Esophagus (tissue), 2 donors: ENCODE measurements around the gene MAP7. TPM values are rescaled to one million over a fixed set of nuclear protein-coding genes. Genes with fewer than 3 reads are reported as not detected.
"Not testable (repeated sequence)": the region's sequence is repeated elsewhere in the genome, so short reads cannot be mapped to it uniquely, and the experiment has no call there.

ENCODE experiments used
- H3K27ac ChIP-seq, 2 donors: one replicate each; pipeline ENCODE4 v1.5.1; 2013; ENCODE audit warnings: low read depth in 2 of 2, mild to moderate bottlenecking in 2 of 2, inconsistent platforms in 1 of 2, low read length in 1 of 2, moderate library complexity in 1 of 2
- H3K27me3 ChIP-seq, 2 donors: one replicate each; pipeline ENCODE4 v1.6.1; 2013; ENCODE audit warnings: low read length in 2 of 2, control low read depth in 1 of 2, mild to moderate bottlenecking in 1 of 2; ENCODE audit not compliant: insufficient read depth in 2 of 2, control insufficient read depth in 1 of 2
- H3K36me3 ChIP-seq, 2 donors: one replicate each; pipeline ENCODE4 v1.6.1; 2013; ENCODE audit warnings: low read length in 1 of 2; ENCODE audit not compliant: control insufficient read depth in 2 of 2, insufficient read depth in 2 of 2
- H3K4me1 ChIP-seq, 2 donors: one replicate each; pipeline ENCODE4 v1.6.1; 2013; ENCODE audit warnings: low read length in 1 of 2; ENCODE audit not compliant: control insufficient read depth in 2 of 2, insufficient read depth in 2 of 2
- H3K4me3 ChIP-seq, 2 donors: one replicate each; pipeline ENCODE4 v1.5.1; 2013; ENCODE audit warnings: low read length in 2 of 2, mild to moderate bottlenecking in 2 of 2, low read depth in 1 of 2, moderate library complexity in 1 of 2
- H3K9me3 ChIP-seq, 2 donors: one replicate each; pipeline ENCODE4 v1.6.1; 2013; ENCODE audit warnings: mild to moderate bottlenecking in 2 of 2, low read depth in 1 of 2, low read length in 1 of 2, moderate library complexity in 1 of 2; ENCODE audit not compliant: control insufficient read depth in 2 of 2, insufficient read depth in 1 of 2
- WGBS, 2 donors: extraction: QIAGEN DNeasy Blood & Tissue Kit; methylation state at CpG; one replicate each; pipeline ENCODE4 v1.1.7; 2013; 5-methylcytosine and 5-hydroxymethylcytosine counted together
- polyA plus RNA-seq, 2 donors: library from polyadenylated mRNA; stranded (reverse); fragments of 200-250 nt; gene quantifications; one replicate each; pipeline ENCODE4 v1.2.3, GENCODE V29; 2013
- donor health status: healthy with polysubstance abuse.
- donor health status: Bipolar disorder and iron deficiency.

Gene MAP7
- polyA plus RNA-seq, 2 donors: 13.4 to 15.1 TPM

DNA sequence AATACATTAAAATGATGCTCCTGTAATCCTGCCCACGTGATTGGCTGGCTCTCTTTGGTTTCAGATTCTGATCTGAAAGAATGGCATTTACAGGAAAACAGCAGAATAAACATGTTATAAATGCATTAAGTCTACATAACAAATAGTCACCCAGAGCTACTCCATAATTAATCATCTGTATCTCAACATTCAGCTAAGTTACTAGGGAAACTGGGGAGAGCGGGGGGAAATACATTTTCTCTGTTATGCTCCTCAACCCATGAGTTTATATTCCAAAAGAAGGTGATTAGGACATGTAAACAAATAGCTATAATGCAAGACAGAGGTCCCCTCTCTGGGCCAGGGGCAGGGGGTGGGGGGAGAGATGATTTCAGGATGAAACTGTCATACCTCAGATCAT is 58.5 kb downstream of the MAP7 start:
- Histone ChIP-seq H3K27me3 (no peaks in the 10 kb centered on the region), H3K36me3 (no peaks in the 10 kb centered on the region), H3K4me3 (no peak overlapping the region), H3K4me1 (no peaks in the 10 kb centered on the region), H3K27ac (no peak overlapping the region), H3K9me3 (no peaks in the 10 kb centered on the region)
- 69% methylated on average over 2 of the region's 2 CpGs for WGBS, 2 donors

DNA sequence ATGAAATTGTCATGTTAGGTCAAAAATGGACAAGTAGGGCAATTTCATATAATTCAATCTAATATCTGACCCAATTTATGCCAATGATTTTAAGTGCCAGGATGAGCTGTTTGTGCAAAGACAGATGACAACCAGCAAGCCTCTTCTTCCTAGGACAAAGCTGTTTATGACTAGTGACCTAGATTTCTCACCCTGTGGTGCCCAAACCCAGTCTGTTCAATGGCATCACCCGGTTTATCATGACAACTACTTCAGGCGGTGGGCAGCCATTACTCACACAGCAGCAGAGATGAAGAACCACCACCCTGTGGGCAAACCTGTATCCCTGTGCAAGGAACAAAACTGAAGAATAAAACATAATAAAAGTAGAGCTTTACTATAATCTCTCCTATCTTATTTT is 59.0 kb downstream of the MAP7 start:
- H3K9me3 ChIP-seq: no peaks in the 10 kb centered on the region
- H3K27ac ChIP-seq: no peak overlapping the region
- no peaks in the 10 kb centered on the region for H3K27me3 ChIP-seq
- no peak overlapping the region for H3K4me3 ChIP-seq
- H3K4me1 ChIP-seq: no peaks in the 10 kb centered on the region
- H3K36me3 ChIP-seq: no peaks in the 10 kb centered on the region
- 81 to 85% methylated on average over 2 of the region's 2 CpGs for WGBS, 2 donors

DNA sequence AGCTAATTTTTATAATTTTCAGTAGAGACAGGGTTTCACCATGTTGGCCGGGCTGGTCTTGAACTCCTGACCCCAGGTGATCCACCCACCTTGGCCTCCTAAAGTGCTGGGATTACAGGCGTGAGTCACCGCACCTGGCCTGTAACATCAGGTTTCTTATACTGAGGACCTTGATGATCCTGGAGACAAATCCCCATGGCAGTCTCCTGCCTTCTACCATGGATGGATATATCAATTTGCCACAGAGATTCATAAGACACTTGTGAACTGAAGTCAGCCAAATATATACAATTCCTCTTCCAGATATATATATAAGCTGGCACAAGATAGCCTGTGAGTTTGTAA is 60.6 kb downstream of the MAP7 start:
- 45 to 56% methylated on average over 3 of the region's 3 CpGs for WGBS, 2 donors
- H3K4me3 ChIP-seq, H3K36me3 ChIP-seq, H3K9me3 ChIP-seq, H3K27me3 ChIP-seq, H3K4me1 ChIP-seq, H3K27ac ChIP-seq: not testable (repeated sequence)

DNA sequence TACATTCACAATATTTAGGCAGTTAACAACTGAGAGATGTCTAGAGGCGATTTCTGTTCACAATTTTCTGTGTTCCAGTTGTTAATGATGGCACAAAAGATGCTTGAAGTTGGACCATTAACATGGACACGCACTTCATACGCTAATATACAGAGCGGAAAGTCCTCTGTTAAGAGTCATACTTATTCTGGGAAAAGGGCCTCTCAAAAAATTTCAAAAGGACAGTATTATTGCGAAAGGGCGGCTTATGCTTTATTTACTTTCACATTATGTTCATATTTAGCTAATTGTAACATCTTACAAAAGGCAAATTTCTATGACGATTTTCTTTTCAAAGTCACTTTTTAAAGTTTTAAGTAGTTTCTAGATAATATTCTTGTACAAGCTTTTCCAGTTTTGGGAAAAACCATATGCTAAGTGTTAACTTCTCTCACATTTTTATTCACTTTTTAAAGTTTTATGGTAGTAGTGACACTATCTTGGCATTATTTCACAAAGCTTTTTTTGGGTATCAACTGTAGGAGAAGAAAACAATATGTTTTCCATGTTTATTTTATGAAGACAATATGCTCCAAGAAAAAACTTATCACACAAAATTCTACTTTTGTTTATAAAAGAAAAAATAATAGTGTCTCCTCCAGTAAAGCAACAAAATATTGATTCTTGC is 62.3 kb downstream of the MAP7 start:
- H3K27ac ChIP-seq: no peak overlapping the region
- H3K36me3 ChIP-seq: no peaks in the 10 kb centered on the region
- no peaks in the 10 kb centered on the region for H3K27me3 ChIP-seq
- WGBS, 2 donors: 71 to 83% methylated on average over 7 of the region's 7 CpGs
- no peaks in the 10 kb centered on the region for H3K4me1 ChIP-seq
- no peak overlapping the region for H3K4me3 ChIP-seq
- H3K9me3 ChIP-seq: no peaks in the 10 kb centered on the region

DNA sequence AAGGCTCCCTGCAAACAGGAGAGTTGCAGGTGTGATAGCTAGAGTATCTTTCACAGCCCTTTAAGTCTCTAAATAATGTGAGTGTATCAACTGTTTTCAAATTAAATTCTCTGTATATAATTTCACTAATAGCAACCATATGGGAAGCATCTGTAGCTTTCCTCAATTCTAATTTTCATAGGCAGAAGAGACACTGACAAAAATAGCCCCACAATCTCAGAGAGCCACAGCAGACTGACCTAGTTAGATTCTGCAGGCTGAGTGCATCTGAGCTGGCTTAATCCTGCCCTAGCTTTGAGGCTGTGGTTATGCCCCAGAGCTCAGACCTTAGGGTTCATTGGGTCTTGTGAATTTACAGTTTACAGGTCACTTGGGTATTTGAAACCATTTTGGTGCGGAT is 63.9 kb downstream of the MAP7 start:
- Histone ChIP-seq H3K4me3 (no peak overlapping the region), H3K27ac (no peak overlapping the region), H3K9me3 (no peaks in the 10 kb centered on the region), H3K27me3 (no peaks in the 10 kb centered on the region), H3K36me3 (no peaks in the 10 kb centered on the region), H3K4me1 (no peaks in the 10 kb centered on the region)
- WGBS, 2 donors: 85 to 90% methylated on average over 1 of the region's 1 CpG

DNA sequence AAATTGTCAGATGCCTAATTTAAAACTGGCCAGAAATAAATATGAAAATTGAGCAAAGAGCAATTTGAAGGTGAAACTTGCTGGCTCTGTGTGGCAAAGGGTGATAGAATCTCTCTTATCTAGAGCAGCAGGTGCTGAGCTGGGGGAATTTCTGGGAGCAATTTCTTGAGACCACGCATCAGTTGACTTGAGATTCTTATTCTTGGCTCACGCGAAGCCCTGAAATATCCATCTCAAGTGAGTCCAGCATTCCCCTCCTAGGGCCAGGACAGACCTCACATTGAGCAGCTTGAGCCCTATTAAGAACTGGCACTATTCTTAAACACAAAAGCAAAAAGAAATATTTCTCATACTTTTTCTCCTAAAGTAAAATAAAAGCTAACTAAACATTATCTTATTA is 66.3 kb downstream of the MAP7 start:
- H3K4me3 ChIP-seq: no peak overlapping the region
- no peaks in the 10 kb centered on the region for H3K27me3 ChIP-seq
- WGBS, 2 donors: 81 to 85% methylated on average over 3 of the region's 3 CpGs
- H3K27ac ChIP-seq: no peak overlapping the region
- no peaks in the 10 kb centered on the region for H3K36me3 ChIP-seq
- no peaks in the 10 kb centered on the region for H3K9me3 ChIP-seq
- H3K4me1 ChIP-seq: no peaks in the 10 kb centered on the region

DNA sequence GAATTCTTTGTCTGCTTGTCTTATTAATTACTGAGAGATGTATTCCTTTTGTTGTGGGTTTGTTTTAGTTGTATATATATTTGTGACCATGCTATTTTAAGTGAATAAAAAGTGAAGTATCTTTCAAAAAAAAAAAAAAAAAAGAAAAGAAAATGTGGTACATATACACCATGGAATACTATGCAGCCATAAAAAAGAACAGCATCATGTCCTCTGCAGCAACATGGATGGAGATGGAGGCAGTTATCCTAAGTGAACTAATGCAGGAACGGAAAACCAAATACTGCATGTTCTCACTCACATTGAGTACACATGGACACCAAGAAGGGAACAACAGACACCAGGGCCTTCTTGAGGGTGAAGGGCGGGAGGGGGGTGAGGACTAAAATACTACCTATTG is 67.2 kb downstream of the MAP7 start:
- WGBS, 2 donors: 94% methylated on average over 2 of the region's 2 CpGs
- H3K4me3 ChIP-seq, H3K27ac ChIP-seq, H3K4me1 ChIP-seq, H3K9me3 ChIP-seq, H3K36me3 ChIP-seq, H3K27me3 ChIP-seq: not testable (repeated sequence)

DNA sequence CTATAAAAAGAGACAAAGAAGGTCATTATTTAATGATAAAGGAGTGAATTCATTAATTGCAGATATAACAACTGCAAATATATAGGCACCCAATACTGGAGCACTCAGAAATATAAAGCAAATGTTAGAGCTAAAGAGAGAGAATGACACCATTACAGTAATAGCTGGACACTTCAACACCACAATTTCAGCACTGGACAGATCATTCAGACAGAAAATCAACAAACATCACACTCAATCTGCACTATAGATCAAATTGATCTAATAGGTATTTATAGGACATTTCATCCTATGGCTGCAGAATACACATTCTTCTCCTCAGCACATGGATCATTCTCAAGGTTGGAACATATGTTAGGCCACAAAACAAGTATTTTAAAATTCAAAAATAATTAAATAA is 72.7 kb downstream of the MAP7 start:
- Histone ChIP-seq H3K4me1 (no peaks in the 10 kb centered on the region), H3K9me3 (no peaks in the 10 kb centered on the region), H3K27me3 (no peaks in the 10 kb centered on the region), H3K36me3 (no peaks in the 10 kb centered on the region), H3K27ac (no peak overlapping the region), H3K4me3 (no peak overlapping the region)

DNA sequence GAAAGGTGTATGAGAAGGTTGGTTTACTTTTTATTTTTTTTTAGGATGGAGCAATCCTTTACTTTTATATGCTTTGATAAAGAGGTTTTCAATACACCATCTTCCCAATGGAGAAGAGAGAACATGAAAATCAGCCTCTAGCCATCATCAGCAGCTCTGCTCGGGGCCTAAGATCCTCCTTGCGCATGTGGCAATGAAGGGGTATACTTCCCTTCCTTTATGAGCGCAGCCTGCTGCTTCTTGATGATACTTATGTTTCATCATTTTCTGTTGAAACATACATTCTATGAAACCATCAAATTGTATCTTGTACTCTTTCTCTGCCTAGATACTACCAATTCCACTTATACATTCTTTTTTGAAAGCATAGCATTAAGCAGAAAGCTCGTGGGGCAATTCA is 74.5 kb downstream of the MAP7 start:
- H3K27ac ChIP-seq: no peak overlapping the region
- H3K9me3 ChIP-seq: no peaks in the 10 kb centered on the region
- no peaks in the 10 kb centered on the region for H3K27me3 ChIP-seq
- H3K36me3 ChIP-seq: no peaks in the 10 kb centered on the region
- 85 to 90% methylated on average over 4 of the region's 4 CpGs for WGBS, 2 donors
- H3K4me3 ChIP-seq: no peak overlapping the region
- no peaks in the 10 kb centered on the region for H3K4me1 ChIP-seq

DNA sequence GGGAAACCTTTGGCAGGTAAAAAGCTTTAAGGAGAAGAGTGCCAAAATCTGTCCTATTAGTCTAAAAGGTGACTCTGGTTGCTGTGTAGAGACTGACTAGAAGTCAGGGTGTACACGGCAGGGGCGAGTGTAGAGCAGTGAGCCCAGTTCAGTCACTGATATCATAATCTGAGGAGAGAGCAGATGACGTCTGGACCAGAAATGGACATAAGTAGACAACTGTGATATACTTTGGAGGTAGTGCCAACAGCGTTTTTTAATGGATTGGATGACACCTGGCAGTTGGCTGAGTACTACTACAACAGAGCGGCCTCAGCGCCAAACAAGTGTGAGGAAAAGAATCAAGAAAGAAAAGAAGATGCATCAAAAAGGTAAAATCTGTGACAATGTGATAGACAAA is 76.0 kb downstream of the MAP7 start:
- WGBS, 2 donors: 93% methylated on average over 6 of the region's 6 CpGs
- H3K4me3 ChIP-seq: no peak overlapping the region
- H3K36me3 ChIP-seq: no peaks in the 10 kb centered on the region
- H3K27me3 ChIP-seq: no peaks in the 10 kb centered on the region
- H3K4me1 ChIP-seq: no peaks in the 10 kb centered on the region
- no peak overlapping the region for H3K27ac ChIP-seq
- H3K9me3 ChIP-seq: no peaks in the 10 kb centered on the region
